OCI-LY3 (cell line): ENCODE measurements around the gene PRDM1.

ENCODE experiments used
- EZH2phosphoT487 ChIP-seq: fragments of 200-600 bp; shearing (Covaris generic); IDR thresholded peaks from 2 replicates; pipeline ENCODE4 v1.6.1; 2018; ENCODE audit warnings: antibody characterized with exemption, mixed run types, low read depth
- TF ChIP-seq, protein P1 (sequence below): fragments of 200-600, 300-600 bp; sonication (generic); IDR thresholded peaks from 2 replicates; pipeline ENCODE4 v1.5.1; 2014; ENCODE audit warnings: antibody characterized with exemption, low read length, low read depth

DNA sequence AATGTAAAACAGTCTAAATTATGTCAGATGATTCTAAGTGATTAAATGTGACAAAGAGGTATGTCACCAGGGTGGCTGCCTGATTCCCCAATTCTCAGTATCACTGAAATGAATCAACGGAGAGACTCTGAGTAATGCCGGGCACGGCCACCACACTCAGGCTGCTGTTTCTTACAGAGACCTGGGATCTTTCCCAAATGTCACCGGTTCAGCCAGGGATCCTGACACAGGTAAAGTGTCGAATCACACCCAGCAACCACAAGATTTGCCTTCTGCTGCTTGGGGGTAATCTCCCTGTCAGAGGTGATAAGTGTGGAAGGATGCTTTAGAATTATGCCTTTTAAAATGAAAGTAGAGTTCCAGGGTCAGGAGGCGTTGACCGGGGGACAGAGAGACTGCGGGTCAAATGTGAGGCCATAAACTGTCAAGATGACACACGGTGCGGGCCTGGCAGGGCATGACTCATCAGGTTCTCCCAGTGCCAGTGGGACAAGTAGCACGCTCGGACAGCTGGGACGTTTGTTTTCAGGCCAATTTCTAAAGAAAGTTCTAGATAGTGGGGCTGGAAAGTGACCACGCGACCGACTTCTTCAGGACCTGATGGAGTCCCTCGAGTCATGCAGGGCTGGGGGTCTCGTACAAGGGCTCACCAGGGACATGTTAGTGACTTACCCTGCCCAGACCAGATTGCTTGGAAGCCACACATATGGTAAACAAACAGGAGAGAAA is 48.9 kb downstream of the PRDM1 start:
- TF ChIP-seq, protein P1, sequence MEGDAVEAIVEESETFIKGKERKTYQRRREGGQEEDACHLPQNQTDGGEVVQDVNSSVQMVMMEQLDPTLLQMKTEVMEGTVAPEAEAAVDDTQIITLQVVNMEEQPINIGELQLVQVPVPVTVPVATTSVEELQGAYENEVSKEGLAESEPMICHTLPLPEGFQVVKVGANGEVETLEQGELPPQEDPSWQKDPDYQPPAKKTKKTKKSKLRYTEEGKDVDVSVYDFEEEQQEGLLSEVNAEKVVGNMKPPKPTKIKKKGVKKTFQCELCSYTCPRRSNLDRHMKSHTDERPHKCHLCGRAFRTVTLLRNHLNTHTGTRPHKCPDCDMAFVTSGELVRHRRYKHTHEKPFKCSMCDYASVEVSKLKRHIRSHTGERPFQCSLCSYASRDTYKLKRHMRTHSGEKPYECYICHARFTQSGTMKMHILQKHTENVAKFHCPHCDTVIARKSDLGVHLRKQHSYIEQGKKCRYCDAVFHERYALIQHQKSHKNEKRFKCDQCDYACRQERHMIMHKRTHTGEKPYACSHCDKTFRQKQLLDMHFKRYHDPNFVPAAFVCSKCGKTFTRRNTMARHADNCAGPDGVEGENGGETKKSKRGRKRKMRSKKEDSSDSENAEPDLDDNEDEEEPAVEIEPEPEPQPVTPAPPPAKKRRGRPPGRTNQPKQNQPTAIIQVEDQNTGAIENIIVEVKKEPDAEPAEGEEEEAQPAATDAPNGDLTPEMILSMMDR, result no peak
- no peak for TF ChIP-seq EZH2phosphoT487
